Ishikawa (cell line): ENCODE data around the gene REELD1.

ENCODE experiments used
- CEBPB ChIP-seq: IDR thresholded peaks from 2 replicates; pipeline ENCODE4 v1.6.1; 2012
- CREB1 ChIP-seq: IDR thresholded peaks from 2 replicates; pipeline ENCODE4 v1.6.1; 2012; ENCODE audit warnings: low read depth
- EGR1 ChIP-seq: IDR thresholded peaks from 2 replicates; pipeline ENCODE4 v1.6.1; 2012
- EP300 ChIP-seq: IDR thresholded peaks from 2 replicates; pipeline ENCODE4 v1.6.1; 2012; ENCODE audit warnings: borderline replicate concordance
- FOXM1 ChIP-seq: IDR thresholded peaks from 2 replicates; pipeline ENCODE4 v1.6.1; 2012; ENCODE audit warnings: low read depth, borderline replicate concordance
- NFIC ChIP-seq: IDR thresholded peaks from 2 replicates; pipeline ENCODE4 v1.6.1; 2012
- RAD21 ChIP-seq: IDR thresholded peaks from 2 replicates; pipeline ENCODE4 v1.6.1; 2012; ENCODE audit warnings: low read depth
- TAF1 ChIP-seq: IDR thresholded peaks from 2 replicates; pipeline ENCODE4 v1.6.1; 2012; ENCODE audit warnings: low read depth, mild to moderate bottlenecking
- TCF12 ChIP-seq: IDR thresholded peaks from 2 replicates; pipeline ENCODE4 v1.6.1; 2012; ENCODE audit warnings: low read depth
- TEAD4 ChIP-seq: IDR thresholded peaks from 2 replicates; pipeline ENCODE4 v1.6.1; 2012
- USF1 ChIP-seq: IDR thresholded peaks from 2 replicates; pipeline ENCODE4 v1.6.1; 2012
- YY1 ChIP-seq: IDR thresholded peaks from 2 replicates; pipeline ENCODE4 v1.6.1; 2012; ENCODE audit warnings: low read depth
- ZBTB7A ChIP-seq: IDR thresholded peaks from 2 replicates; pipeline ENCODE4 v1.6.1; 2012; ENCODE audit warnings: low read depth
- TF ChIP-seq, protein P1 (sequence below): IDR thresholded peaks from 2 replicates; pipeline ENCODE4 v1.6.1; 2012; ENCODE audit warnings: low read depth, mild to moderate bottlenecking
- TF ChIP-seq, protein P2 (sequence below): IDR thresholded peaks from 2 replicates; pipeline ENCODE4 v1.6.1; 2012

REELD1 gene

GRCh38 chr4:146183209-146183608 lies 31.1 kb upstream of the REELD1 start:
- no peak for TF ChIP-seq CREB1
- no peak for TF ChIP-seq TEAD4
- TF ChIP-seq YY1 = no peak
- TF ChIP-seq EGR1 = no peak
- TF ChIP-seq EP300 = no peak
- TF ChIP-seq, protein P1, sequence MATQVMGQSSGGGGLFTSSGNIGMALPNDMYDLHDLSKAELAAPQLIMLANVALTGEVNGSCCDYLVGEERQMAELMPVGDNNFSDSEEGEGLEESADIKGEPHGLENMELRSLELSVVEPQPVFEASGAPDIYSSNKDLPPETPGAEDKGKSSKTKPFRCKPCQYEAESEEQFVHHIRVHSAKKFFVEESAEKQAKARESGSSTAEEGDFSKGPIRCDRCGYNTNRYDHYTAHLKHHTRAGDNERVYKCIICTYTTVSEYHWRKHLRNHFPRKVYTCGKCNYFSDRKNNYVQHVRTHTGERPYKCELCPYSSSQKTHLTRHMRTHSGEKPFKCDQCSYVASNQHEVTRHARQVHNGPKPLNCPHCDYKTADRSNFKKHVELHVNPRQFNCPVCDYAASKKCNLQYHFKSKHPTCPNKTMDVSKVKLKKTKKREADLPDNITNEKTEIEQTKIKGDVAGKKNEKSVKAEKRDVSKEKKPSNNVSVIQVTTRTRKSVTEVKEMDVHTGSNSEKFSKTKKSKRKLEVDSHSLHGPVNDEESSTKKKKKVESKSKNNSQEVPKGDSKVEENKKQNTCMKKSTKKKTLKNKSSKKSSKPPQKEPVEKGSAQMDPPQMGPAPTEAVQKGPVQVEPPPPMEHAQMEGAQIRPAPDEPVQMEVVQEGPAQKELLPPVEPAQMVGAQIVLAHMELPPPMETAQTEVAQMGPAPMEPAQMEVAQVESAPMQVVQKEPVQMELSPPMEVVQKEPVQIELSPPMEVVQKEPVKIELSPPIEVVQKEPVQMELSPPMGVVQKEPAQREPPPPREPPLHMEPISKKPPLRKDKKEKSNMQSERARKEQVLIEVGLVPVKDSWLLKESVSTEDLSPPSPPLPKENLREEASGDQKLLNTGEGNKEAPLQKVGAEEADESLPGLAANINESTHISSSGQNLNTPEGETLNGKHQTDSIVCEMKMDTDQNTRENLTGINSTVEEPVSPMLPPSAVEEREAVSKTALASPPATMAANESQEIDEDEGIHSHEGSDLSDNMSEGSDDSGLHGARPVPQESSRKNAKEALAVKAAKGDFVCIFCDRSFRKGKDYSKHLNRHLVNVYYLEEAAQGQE = no peak
- no peak for TF ChIP-seq FOXM1
- TF ChIP-seq ZBTB7A = no peak
- no peak for TF ChIP-seq TCF12
- no peak for TF ChIP-seq NFIC
- TF ChIP-seq TAF1 = no peak
- no peak for TF ChIP-seq CEBPB
- TF ChIP-seq, protein P2, sequence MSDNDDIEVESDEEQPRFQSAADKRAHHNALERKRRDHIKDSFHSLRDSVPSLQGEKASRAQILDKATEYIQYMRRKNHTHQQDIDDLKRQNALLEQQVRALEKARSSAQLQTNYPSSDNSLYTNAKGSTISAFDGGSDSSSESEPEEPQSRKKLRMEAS = no peak
- no peak for TF ChIP-seq RAD21
- TF ChIP-seq USF1 = no peak

DNA sequence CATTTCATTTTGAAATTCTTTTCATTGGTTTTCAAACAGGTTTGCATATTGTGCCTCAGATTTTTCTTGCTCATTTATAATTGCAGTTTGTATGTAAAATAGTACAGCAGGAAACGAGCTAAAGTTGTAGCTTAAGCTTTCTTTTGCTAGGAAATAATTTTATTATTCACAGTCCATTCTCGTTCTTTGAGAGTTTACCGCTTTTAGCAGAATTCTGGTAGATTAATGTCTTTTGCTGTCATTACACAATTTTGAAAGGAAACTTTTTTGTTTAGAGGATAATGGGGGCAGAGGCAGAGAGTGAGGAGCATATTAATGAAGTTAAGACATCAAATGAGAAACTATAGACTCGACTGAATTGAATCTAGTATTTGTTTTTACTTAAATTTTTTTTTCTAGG lies 28.3 kb upstream of the REELD1 start:
- TF ChIP-seq TAF1 (no peak), TEAD4 (no peak), YY1 (no peak), FOXM1 (no peak), TCF12 (no peak)

GRCh38 chr4:146186596-146186995 lies 27.7 kb upstream of the REELD1 start:
- no peak for TF ChIP-seq EP300
- TF ChIP-seq YY1 = no peak
- TF ChIP-seq RAD21 = no peak
- no peak for TF ChIP-seq EGR1

- TF ChIP-seq FOXM1 (no peak), ZBTB7A (no peak), CREB1 (no peak), CEBPB (no peak), RAD21 (no peak), NFIC (no peak), EP300 (no peak), USF1 (no peak), YY1 (no peak), EGR1 (no peak), TEAD4 (no peak), TCF12 (no peak), TAF1 (no peak)
- TF ChIP-seq, protein P1 = no peak
- TF ChIP-seq, protein P2 = no peak
These were observed 23.9 kb upstream of the REELD1 start for GRCh38 chr4:146190456-146190855.

DNA sequence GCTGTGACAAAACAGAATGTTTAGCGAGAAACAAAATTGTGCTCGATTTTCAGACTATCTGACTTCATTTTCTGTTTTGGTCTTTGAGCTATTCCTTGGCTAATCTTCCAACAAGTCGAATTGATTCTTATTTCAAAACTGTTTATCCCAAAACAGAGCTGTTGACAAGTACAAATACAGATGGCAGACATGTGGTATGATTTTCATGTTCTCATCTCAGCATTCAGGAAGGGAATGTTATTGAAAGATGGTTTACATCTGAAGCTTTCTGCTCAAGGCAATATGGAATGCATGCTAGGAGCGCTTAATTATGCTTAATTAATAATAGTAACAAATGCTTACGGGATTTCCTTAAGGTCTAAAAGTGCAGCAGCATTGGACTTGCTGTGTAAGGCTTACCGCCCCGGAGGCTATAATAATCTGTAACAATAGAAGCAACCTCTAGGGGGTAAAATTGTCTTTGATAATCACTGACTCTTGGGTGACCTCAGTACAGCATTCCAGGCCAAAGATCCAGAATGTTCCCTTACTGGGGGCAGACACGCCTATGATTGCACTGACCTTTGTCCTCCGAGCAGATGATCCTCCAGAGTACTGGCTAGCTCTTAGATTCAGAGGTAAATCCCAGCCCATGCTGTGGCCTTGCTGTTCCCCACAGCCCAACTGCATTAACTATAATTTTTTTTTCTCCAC lies 22.4 kb upstream of the REELD1 start:
- TF ChIP-seq YY1 (no peak), CEBPB (no peak), TCF12 (no peak), FOXM1 (no peak), NFIC (no peak)
- TF ChIP-seq, protein P1 = no peak
